ENCODE results near the gene ZSCAN22. TPM values are rescaled to one million over a fixed set of nuclear protein-coding genes. Genes with fewer than 3 reads are reported as not detected.

ZSCAN22 gene
- polyA plus RNA-seq, 1 donor from 2014 or later = 1.6 TPM

- no peaks in the 10 kb centered on the region for H3K36me3 ChIP-seq (ENCODE audit: insufficient read depth, low read length)
- TF ChIP-seq, protein P1, sequence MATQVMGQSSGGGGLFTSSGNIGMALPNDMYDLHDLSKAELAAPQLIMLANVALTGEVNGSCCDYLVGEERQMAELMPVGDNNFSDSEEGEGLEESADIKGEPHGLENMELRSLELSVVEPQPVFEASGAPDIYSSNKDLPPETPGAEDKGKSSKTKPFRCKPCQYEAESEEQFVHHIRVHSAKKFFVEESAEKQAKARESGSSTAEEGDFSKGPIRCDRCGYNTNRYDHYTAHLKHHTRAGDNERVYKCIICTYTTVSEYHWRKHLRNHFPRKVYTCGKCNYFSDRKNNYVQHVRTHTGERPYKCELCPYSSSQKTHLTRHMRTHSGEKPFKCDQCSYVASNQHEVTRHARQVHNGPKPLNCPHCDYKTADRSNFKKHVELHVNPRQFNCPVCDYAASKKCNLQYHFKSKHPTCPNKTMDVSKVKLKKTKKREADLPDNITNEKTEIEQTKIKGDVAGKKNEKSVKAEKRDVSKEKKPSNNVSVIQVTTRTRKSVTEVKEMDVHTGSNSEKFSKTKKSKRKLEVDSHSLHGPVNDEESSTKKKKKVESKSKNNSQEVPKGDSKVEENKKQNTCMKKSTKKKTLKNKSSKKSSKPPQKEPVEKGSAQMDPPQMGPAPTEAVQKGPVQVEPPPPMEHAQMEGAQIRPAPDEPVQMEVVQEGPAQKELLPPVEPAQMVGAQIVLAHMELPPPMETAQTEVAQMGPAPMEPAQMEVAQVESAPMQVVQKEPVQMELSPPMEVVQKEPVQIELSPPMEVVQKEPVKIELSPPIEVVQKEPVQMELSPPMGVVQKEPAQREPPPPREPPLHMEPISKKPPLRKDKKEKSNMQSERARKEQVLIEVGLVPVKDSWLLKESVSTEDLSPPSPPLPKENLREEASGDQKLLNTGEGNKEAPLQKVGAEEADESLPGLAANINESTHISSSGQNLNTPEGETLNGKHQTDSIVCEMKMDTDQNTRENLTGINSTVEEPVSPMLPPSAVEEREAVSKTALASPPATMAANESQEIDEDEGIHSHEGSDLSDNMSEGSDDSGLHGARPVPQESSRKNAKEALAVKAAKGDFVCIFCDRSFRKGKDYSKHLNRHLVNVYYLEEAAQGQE (IDR thresholded peaks at IDR 0.05; ENCODE audit: borderline replicate concordance) = no peak
- H3F3A ChIP-seq (ENCODE audit: insufficient read depth, low read length, poor library complexity, severe bottlenecking) = no peaks in the 10 kb centered on the region
These were observed 23.4 kb downstream of the ZSCAN22 start for GRCh38 chr19:58350001-58350861.

GRCh38 chr19:58350871-58351557 lies 24.2 kb downstream of the ZSCAN22 start:
- H3K79me2 ChIP-seq (replicated peaks; ENCODE audit: insufficient read depth, low read length) = peaks cover 5% of the 10 kb centered on the region
- TF ChIP-seq EZH2 (IDR thresholded peaks at IDR 0.05; ENCODE audit: borderline replicate concordance, insufficient read depth, low read length, poor library complexity, severe bottlenecking) (no peak), TAF1 (IDR thresholded peaks at IDR 0.05; ENCODE audit: low read depth) (no peak), MXI1 (conservative IDR thresholded peaks at IDR 0.05; ENCODE audit: poor library complexity, severe bottlenecking) (no peak), EP300 (conservative IDR thresholded peaks at IDR 0.05; ENCODE audit: poor library complexity, severe bottlenecking) (no peak), CTCF (IDR thresholded peaks at IDR 0.05; ENCODE audit: poor library complexity, severe bottlenecking) (no peak), POLR2AphosphoS5 (IDR thresholded peaks at IDR 0.05) (no peak), RAD21 (conservative IDR thresholded peaks at IDR 0.05) (no peak), SMC3 (conservative IDR thresholded peaks at IDR 0.05; ENCODE audit: poor library complexity) (no peak)
- TF ChIP-seq, protein P1 (IDR thresholded peaks at IDR 0.05; ENCODE audit: borderline replicate concordance) = no peak
- H4K20me1 ChIP-seq (ENCODE audit: insufficient read depth) = no peaks in the 10 kb centered on the region
- H3K9ac ChIP-seq (ENCODE audit: low read length) = no peak overlapping the region
- H3K9me3 ChIP-seq (ENCODE audit: low read length) = no peaks in the 10 kb centered on the region
- H3F3A ChIP-seq (ENCODE audit: insufficient read depth, low read length, poor library complexity, severe bottlenecking) = no peaks in the 10 kb centered on the region
- H3K9me2 ChIP-seq (ENCODE audit: insufficient read depth, low read length) = no peaks in the 10 kb centered on the region
- no peak overlapping the region for H3K4me3 ChIP-seq (ENCODE audit: low read length)
- H3K36me3 ChIP-seq (ENCODE audit: insufficient read depth, low read length) = no peaks in the 10 kb centered on the region
- H3K4me2 ChIP-seq (ENCODE audit: low read length) = no peak overlapping the region
- no peaks in the 10 kb centered on the region for H3K27me3 ChIP-seq (ENCODE audit: insufficient read depth, low read depth, low read length)
- H3K27ac ChIP-seq (ENCODE audit: low read length) = no peak overlapping the region
- H2AFZ ChIP-seq (ENCODE audit: low read depth, low read length) = no peak overlapping the region

More at GRCh38 chr19:58350001-58350861, 23.4 kb downstream of the ZSCAN22 start:
- peaks cover 5% of the 10 kb centered on the region for H3K79me2 ChIP-seq (replicated peaks; ENCODE audit: insufficient read depth, low read length)
- H3K27me3 ChIP-seq (ENCODE audit: insufficient read depth, low read depth, low read length) = no peaks in the 10 kb centered on the region
- no peak overlapping the region for H2AFZ ChIP-seq (ENCODE audit: low read depth, low read length)
- H3K27ac ChIP-seq (ENCODE audit: low read length) = no peak overlapping the region
- no peak overlapping the region for H3K9ac ChIP-seq (ENCODE audit: low read length)
- H3K4me3 ChIP-seq (ENCODE audit: low read length) = no peak overlapping the region
- H3K9me2 ChIP-seq (ENCODE audit: insufficient read depth, low read length) = no peaks in the 10 kb centered on the region
- H4K20me1 ChIP-seq (ENCODE audit: insufficient read depth) = no peaks in the 10 kb centered on the region
- no peak overlapping the region for H3K4me2 ChIP-seq (ENCODE audit: low read length)
- no peaks in the 10 kb centered on the region for H3K9me3 ChIP-seq (ENCODE audit: low read length)

Measured in neural cell (in vitro differentiated cells).